Measurements from ENCODE around the gene GJA9. TPM values are rescaled to one million over a fixed set of nuclear protein-coding genes. Genes with fewer than 3 reads are reported as not detected.
"Not testable (repeated sequence)": the region's sequence is repeated elsewhere in the genome, so short reads cannot be mapped to it uniquely, and the experiment has no call there.

GJA9 gene
- not detected in 2 replicates for total RNA-seq (2012; rRNA removed)

DNA sequence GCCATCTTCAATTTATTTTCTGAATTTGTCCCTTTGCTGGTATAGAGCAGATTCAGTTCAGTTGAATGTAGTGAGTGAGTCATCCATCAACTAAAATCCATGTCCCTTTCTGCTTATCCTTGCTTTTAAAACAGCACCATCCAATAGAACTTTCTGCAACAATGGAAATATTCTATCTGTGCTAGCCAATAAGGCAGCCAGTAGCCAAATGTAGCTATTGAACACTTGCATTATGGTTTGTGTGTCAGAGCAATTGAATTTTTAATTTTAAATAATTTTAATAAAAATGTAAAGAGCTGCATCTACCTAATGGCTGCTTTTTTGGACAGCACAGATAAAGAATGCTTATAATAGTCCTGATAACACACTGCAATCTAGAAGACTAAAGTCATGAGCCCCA, at the start of gene GJA9:
Gene GJA9 (minus strand): TSS at position 101 of the 400 bp plus-strand sequence. CDS start 5,489 bp downstream, outside the sequence.
- H3K36me3 ChIP-seq (ENCODE audit: insufficient read depth, low read length) = no peaks in the 10 kb centered on the region
- H3K9me3 ChIP-seq (replicated peaks; ENCODE audit: low read length) = no peaks in the 10 kb centered on the region
- H3K27me3 ChIP-seq (ENCODE audit: control insufficient read depth, insufficient read depth, low read length) = no peaks in the 10 kb centered on the region
- H3K4me3 ChIP-seq (ENCODE audit: low read length) = no peak within 1 kb of the TSS
- no peak within 1 kb of the TSS for H3K9ac ChIP-seq (ENCODE audit: low read depth, low read length)
- no peak within 1 kb of the TSS for H3K4me2 ChIP-seq (ENCODE audit: low read length)
- H3K4me1 ChIP-seq (ENCODE audit: control insufficient read depth, insufficient read depth, low read length) = no peaks in the 10 kb centered on the region

GRCh38 chr1:38929476-38929875, 48.1 kb upstream of the GJA9 start:
- H3K4me3 ChIP-seq (ENCODE audit: low read length) = no peak overlapping the region
- H3K36me3 ChIP-seq (ENCODE audit: insufficient read depth, low read length) = no peaks in the 10 kb centered on the region
- H3K9ac ChIP-seq (ENCODE audit: low read depth, low read length) = no peak overlapping the region
- H3K27me3 ChIP-seq (ENCODE audit: control insufficient read depth, insufficient read depth, low read length) = no peaks in the 10 kb centered on the region
- H3K4me2 ChIP-seq (ENCODE audit: low read length) = no peak overlapping the region
- no peaks in the 10 kb centered on the region for H3K4me1 ChIP-seq (ENCODE audit: control insufficient read depth, insufficient read depth, low read length)
- no peaks in the 10 kb centered on the region for H3K9me3 ChIP-seq (replicated peaks; ENCODE audit: low read length)

DNA sequence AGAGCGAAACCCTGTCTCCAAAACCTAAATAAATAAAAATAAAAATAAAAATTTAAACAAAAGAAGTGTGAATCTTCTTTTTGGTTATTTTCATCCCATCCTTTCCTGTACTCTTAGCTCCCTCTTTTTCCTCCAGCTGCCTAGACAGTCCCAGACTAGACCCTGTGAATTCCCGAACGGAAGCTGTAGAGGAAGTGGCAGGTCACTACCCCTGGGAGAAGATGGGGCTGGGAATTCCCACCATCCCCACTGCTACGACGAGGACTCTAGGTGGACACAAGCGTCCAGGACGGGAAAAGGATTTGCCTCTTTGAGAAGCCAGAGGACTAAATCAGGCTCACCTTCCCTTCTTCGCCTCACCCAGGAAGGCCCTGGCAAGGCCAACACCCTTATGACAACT, 47.7 kb upstream of the GJA9 start:
- H3K36me3 ChIP-seq (ENCODE audit: insufficient read depth, low read length) = no peaks in the 10 kb centered on the region
- no peak overlapping the region for H3K4me3 ChIP-seq (ENCODE audit: low read length)
- no peaks in the 10 kb centered on the region for H3K27me3 ChIP-seq (ENCODE audit: control insufficient read depth, insufficient read depth, low read length)
- no peaks in the 10 kb centered on the region for H3K4me1 ChIP-seq (ENCODE audit: control insufficient read depth, insufficient read depth, low read length)
- no peak overlapping the region for H3K4me2 ChIP-seq (ENCODE audit: low read length)
- H3K9me3 ChIP-seq (replicated peaks; ENCODE audit: low read length) = no peaks in the 10 kb centered on the region
- no peak overlapping the region for H3K9ac ChIP-seq (ENCODE audit: low read depth, low read length)

DNA sequence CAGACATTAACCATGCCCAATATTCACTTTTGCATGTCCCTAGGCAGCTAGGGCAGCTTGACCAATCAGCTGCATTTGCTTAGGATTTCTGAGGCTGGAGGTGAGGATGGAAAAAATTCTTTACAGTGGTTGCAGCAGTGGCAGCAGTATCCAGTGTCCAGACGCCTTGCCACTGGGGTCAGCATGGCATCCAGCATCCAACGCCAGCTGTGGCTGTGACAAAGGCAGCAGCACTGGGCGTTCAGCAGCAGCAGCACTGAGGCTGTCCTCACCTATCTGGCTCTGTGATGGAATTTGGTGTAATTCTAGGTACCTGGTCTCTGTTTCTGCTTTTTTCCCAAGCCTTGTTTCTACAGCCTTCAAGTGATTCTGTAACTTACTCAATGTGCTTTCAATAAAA, 44.7 kb upstream of the GJA9 start:
- Histone ChIP-seq H3K4me2 (ENCODE audit: low read length) (no peak overlapping the region), H3K4me3 (ENCODE audit: low read length) (no peak overlapping the region), H3K27me3 (ENCODE audit: control insufficient read depth, insufficient read depth, low read length) (no peaks in the 10 kb centered on the region), H3K36me3 (ENCODE audit: insufficient read depth, low read length) (no peaks in the 10 kb centered on the region), H3K9me3 (replicated peaks; ENCODE audit: low read length) (no peaks in the 10 kb centered on the region), H3K4me1 (ENCODE audit: control insufficient read depth, insufficient read depth, low read length) (no peaks in the 10 kb centered on the region), H3K9ac (ENCODE audit: low read depth, low read length) (no peak overlapping the region)

DNA sequence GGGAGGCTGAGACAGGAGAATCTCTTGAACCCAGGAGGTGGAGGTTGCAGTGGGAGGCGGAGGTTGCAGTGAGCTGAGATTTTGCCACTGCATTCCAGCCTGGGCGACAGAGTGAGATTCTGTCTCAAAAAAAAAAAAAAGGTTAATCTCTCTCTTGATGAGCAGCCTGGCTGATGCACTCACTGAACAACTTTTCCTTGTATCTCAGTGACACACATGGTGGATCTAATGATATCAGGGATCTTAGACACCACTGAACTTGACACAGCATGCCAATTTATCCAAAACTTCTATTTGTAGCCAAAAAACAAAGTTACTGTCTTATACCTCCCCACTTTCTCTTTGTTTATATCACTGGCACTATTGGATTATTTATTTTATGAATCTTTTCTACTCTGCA, 44.0 kb upstream of the GJA9 start:
- Histone ChIP-seq H3K4me3 (ENCODE audit: low read length) (no peak overlapping the region), H3K27me3 (ENCODE audit: control insufficient read depth, insufficient read depth, low read length) (no peaks in the 10 kb centered on the region), H3K4me1 (ENCODE audit: control insufficient read depth, insufficient read depth, low read length) (no peaks in the 10 kb centered on the region), H3K9ac (ENCODE audit: low read depth, low read length) (no peak overlapping the region), H3K9me3 (replicated peaks; ENCODE audit: low read length) (no peaks in the 10 kb centered on the region), H3K36me3 (ENCODE audit: insufficient read depth, low read length) (no peaks in the 10 kb centered on the region), H3K4me2 (ENCODE audit: low read length) (no peak overlapping the region)

GRCh38 chr1:38923607-38924006, 42.2 kb upstream of the GJA9 start:
- H3K4me1 ChIP-seq (ENCODE audit: control insufficient read depth, insufficient read depth, low read length) = no peaks in the 10 kb centered on the region
- H3K27me3 ChIP-seq (ENCODE audit: control insufficient read depth, insufficient read depth, low read length) = no peaks in the 10 kb centered on the region
- H3K36me3 ChIP-seq (ENCODE audit: insufficient read depth, low read length) = no peaks in the 10 kb centered on the region
- no peak overlapping the region for H3K9ac ChIP-seq (ENCODE audit: low read depth, low read length)
- no peak overlapping the region for H3K4me3 ChIP-seq (ENCODE audit: low read length)
- no peak overlapping the region for H3K4me2 ChIP-seq (ENCODE audit: low read length)
- no peaks in the 10 kb centered on the region for H3K9me3 ChIP-seq (replicated peaks; ENCODE audit: low read length)

DNA sequence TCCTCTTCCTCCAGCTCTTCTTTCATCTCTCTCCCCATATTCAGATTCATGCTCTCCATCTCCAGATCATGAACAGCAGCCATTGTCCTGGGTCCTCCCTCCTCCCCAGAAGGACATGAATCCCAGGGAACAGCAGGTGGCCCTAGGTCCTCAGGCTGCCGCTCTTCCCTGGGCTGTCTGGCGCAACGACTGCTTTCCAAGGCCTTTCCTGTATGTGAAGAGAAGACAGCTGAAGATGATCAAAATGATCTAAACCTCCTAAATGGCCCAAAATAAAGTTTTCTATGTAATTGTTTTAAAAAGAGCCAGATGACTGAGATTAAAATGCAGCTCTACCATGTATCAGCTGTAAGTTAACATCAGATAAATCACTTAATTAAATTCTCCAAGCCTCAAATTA, 37.7 kb upstream of the GJA9 start:
- H3K27me3 ChIP-seq (ENCODE audit: control insufficient read depth, insufficient read depth, low read length) = no peaks in the 10 kb centered on the region
- H3K4me3 ChIP-seq (ENCODE audit: low read length) = no peak overlapping the region
- H3K36me3 ChIP-seq (ENCODE audit: insufficient read depth, low read length) = peaks cover 5% of the 10 kb centered on the region
- H3K9ac ChIP-seq (ENCODE audit: low read depth, low read length) = no peak overlapping the region
- no peaks in the 10 kb centered on the region for H3K9me3 ChIP-seq (replicated peaks; ENCODE audit: low read length)
- no peaks in the 10 kb centered on the region for H3K4me1 ChIP-seq (ENCODE audit: control insufficient read depth, insufficient read depth, low read length)
- H3K4me2 ChIP-seq (ENCODE audit: low read length) = no peak overlapping the region

DNA sequence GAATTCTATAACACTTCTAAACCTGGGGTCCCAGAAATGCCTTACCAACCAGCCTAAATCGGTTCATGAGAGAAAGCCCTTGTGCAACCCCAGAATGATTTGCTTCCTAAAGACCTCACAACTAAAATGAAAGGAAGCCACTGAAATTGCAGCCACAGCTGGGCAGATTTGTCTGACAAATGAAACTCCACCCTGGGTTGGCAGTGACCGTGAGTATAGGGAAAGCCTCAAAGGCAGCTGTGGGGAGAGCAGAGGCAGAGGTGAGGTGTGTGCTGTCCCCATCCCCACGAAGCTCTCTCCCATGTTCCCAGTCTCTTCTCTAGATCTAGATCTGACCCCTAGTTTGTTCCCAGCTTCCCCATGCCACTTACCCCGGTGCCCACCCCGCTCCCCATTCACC, 37.2 kb upstream of the GJA9 start:
- Histone ChIP-seq H3K4me2 (ENCODE audit: low read length) (no peak overlapping the region), H3K9me3 (replicated peaks; ENCODE audit: low read length) (no peaks in the 10 kb centered on the region), H3K36me3 (ENCODE audit: insufficient read depth, low read length) (peaks cover 5% of the 10 kb centered on the region), H3K4me1 (ENCODE audit: control insufficient read depth, insufficient read depth, low read length) (no peaks in the 10 kb centered on the region), H3K4me3 (ENCODE audit: low read length) (no peak overlapping the region), H3K9ac (ENCODE audit: low read depth, low read length) (no peak overlapping the region), H3K27me3 (ENCODE audit: control insufficient read depth, insufficient read depth, low read length) (no peaks in the 10 kb centered on the region)

GRCh38 chr1:38917772-38918171, 36.4 kb upstream of the GJA9 start:
- Histone ChIP-seq H3K9ac (ENCODE audit: low read depth, low read length) (no peak overlapping the region), H3K36me3 (ENCODE audit: insufficient read depth, low read length) (peaks cover 5% of the 10 kb centered on the region), H3K27me3 (ENCODE audit: control insufficient read depth, insufficient read depth, low read length) (no peaks in the 10 kb centered on the region), H3K4me3 (ENCODE audit: low read length) (no peak overlapping the region), H3K9me3 (replicated peaks; ENCODE audit: low read length) (no peaks in the 10 kb centered on the region), H3K4me1 (ENCODE audit: control insufficient read depth, insufficient read depth, low read length) (no peaks in the 10 kb centered on the region), H3K4me2 (ENCODE audit: low read length) (no peak overlapping the region)

DNA sequence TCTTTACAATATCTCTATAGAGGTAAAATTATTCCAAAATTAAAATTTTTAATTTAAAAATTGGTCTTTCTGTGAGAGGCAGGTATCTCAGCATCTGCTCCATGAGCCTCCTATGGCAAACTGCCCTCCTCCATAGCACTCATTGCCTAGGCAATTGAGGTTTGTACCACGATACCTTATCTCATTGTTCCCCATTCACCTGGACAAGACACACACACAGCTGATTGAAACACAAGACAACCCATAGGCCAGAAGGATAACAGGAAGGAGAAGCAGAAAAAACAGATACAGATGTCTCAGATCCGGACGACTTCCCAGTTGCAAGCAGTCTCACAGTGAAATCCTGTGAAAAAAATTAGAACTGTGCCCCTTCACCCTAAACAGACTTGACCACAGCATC, 36.0 kb upstream of the GJA9 start:
- no peak overlapping the region for H3K4me3 ChIP-seq (ENCODE audit: low read length)
- H3K36me3 ChIP-seq (ENCODE audit: insufficient read depth, low read length) = peaks cover 5% of the 10 kb centered on the region
- no peak overlapping the region for H3K4me2 ChIP-seq (ENCODE audit: low read length)
- H3K27me3 ChIP-seq (ENCODE audit: control insufficient read depth, insufficient read depth, low read length) = no peaks in the 10 kb centered on the region
- no peaks in the 10 kb centered on the region for H3K4me1 ChIP-seq (ENCODE audit: control insufficient read depth, insufficient read depth, low read length)
- no peaks in the 10 kb centered on the region for H3K9me3 ChIP-seq (replicated peaks; ENCODE audit: low read length)
- no peak overlapping the region for H3K9ac ChIP-seq (ENCODE audit: low read depth, low read length)

DNA sequence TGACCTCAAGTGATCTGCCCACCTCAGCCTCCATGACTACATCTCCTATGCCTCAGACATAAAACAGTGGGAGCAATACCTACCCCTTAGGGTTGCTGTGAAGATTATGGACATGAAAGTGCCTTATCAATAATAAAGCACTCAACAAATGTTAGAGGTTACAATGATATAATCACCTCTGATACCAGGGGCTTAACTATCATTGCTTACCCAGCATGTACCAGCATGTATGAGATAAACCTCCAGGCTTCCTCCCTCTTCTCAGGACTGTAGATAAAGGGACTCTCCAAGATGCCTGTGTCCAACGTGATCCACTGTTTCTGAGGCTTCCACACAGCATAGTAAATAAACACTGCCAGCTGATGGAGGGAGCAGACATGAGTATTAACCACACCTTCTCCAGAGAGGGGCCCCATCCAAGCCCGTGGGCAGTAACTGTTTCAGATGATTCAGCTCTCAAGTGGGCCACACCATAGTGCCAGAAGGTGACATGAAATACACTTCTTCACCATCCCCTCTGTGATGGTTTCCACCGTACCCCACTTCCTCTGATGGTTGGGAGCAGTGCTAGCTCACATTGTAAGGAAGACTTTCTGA, 34.1 kb upstream of the GJA9 start:
- Histone ChIP-seq H3K4me1 (ENCODE audit: control insufficient read depth, insufficient read depth, low read length) (no peaks in the 10 kb centered on the region), H3K27me3 (ENCODE audit: control insufficient read depth, insufficient read depth, low read length) (no peaks in the 10 kb centered on the region), H3K36me3 (ENCODE audit: insufficient read depth, low read length) (peaks cover 5% of the 10 kb centered on the region), H3K9ac (ENCODE audit: low read depth, low read length) (no peak overlapping the region), H3K9me3 (replicated peaks; ENCODE audit: low read length) (no peaks in the 10 kb centered on the region), H3K4me2 (ENCODE audit: low read length) (no peak overlapping the region), H3K4me3 (ENCODE audit: low read length) (no peak overlapping the region)

DNA sequence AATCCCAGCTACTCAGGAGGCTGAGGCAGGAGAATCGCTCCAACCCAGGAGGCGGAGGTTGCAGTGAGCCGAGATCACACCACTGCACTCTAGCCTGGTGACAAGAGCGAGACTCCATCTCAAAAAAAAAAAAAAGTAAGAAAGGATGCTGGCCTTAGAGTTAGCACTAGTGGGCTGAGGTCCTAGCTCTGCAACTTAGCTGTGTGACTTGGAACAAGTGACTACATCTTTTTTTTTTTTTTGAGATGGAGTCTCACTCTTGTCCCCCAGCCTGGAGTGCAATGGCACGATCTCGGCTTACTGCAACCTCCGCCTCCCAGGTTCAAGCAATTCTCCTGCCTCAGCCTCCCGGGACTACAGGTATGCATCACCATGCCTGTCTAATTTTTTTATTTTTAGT, 33.5 kb upstream of the GJA9 start:
- not testable (repeated sequence) for H3K4me1 ChIP-seq (ENCODE audit: control insufficient read depth, insufficient read depth, low read length); H3K4me3 ChIP-seq (ENCODE audit: low read length); H3K27me3 ChIP-seq (ENCODE audit: control insufficient read depth, insufficient read depth, low read length); H3K4me2 ChIP-seq (ENCODE audit: low read length); H3K9me3 ChIP-seq (replicated peaks; ENCODE audit: low read length); H3K36me3 ChIP-seq (ENCODE audit: insufficient read depth, low read length); H3K9ac ChIP-seq (ENCODE audit: low read depth, low read length)
